Stomach (tissue), 9 donors: ENCODE results near the gene ZBTB14. TPM values are rescaled to one million over a fixed set of nuclear protein-coding genes. Genes with fewer than 3 reads are reported as not detected.
A peak's percentile ranks its signal among the peaks of the same experiment; 100 is the strongest.

Experiments used
- DNase-seq, 2 donors: peaks; one replicate each; pipeline versions ENCODE4 v3.0.0 to v3.0.0-alpha.2; 2013 to 2019
- H3K27ac ChIP-seq, 5 donors: fragments of 200-600 bp in 4 of 5; sonication (generic) in 4 of 5; one replicate each; pipeline ENCODE4 v1.5.1; 2013 to 2019; ENCODE audit warnings: mild to moderate bottlenecking in 1 of 5, moderate library complexity in 1 of 5
- H3K27me3 ChIP-seq, 3 donors: fragments of 200-600 bp; sonication (generic); one replicate each; pipeline ENCODE4 v1.5.1; 2017 to 2019; ENCODE audit warnings: mixed run types in 1 of 3
- H3K36me3 ChIP-seq, 4 donors: fragments of 200-600 bp; sonication (generic); 1 replicate in 3 of 4; 2 replicates in 1 of 4; pipeline ENCODE4 v1.5.1; 2016 to 2019
- H3K4me1 ChIP-seq, 4 donors: fragments of 200-600 bp; sonication (generic); one replicate each; pipeline ENCODE4 v1.5.1; 2016 to 2019
- H3K4me3 ChIP-seq, 4 donors: fragments of 200-600 bp; sonication (generic) in 3 of 4; one replicate each; pipeline ENCODE4 v1.5.1; 2016 to 2019; ENCODE audit warnings: mild to moderate bottlenecking in 1 of 4
- H3K9me3 ChIP-seq, 4 donors: fragments of 200-600 bp; sonication (generic); one replicate each; pipeline ENCODE4 v1.5.1; 2016 to 2019
- EP300 ChIP-seq: sonication (generic); formaldehyde crosslinking; IDR thresholded peaks from one replicate; pipeline ENCODE4 v1.6.1; 2017; ENCODE audit warnings: antibody characterized with exemption
- POLR2A ChIP-seq, 4 donors: fragments of 450-650 bp; IDR thresholded peaks; one replicate each; pipeline ENCODE4 v1.6.1; 2016; ENCODE audit warnings: antibody characterized with exemption in 4 of 4, control low read depth in 2 of 4, mild to moderate bottlenecking in 1 of 4, moderate library complexity in 1 of 4
- POLR2AphosphoS5 ChIP-seq, 3 donors: sonication (generic); formaldehyde crosslinking; IDR thresholded peaks; one replicate each; pipeline ENCODE4 v1.6.1; 2016; ENCODE audit warnings: antibody characterized with exemption in 3 of 3
- WGBS, 5 donors: extraction: QIAGEN DNeasy Blood & Tissue Kit in 3 of 5; methylation state at CpG; one replicate each; pipeline versions ENCODE4 v1.1.5 to v1.1.7; 2013 to 2018; 5-methylcytosine and 5-hydroxymethylcytosine counted together
- intact Hi-C: fragments of 100-400 bp; cut with DNase I; formaldehyde crosslinking; loops from one replicate; pipeline ENCODE4 v1.15.1; 2023; ENCODE audit warnings: low total_unique reads
- polyA plus RNA-seq, 3 donors: library from polyadenylated mRNA; stranded (reverse); fragments of 200-250 nt; gene quantifications; one replicate each; pipeline ENCODE4 v1.2.3, GENCODE V29; 2013
- total RNA-seq, 5 donors: library from RNA; depleted of rRNA; stranded (reverse); fragments of >200 nt; gene quantifications; one replicate each; pipeline versions ENCODE4 v1.1.0 to v1.2.3, GENCODE V29; 2014 to 2016
- TF ChIP-seq, protein P1 (sequence below), 7 experiments: fragments of 450-650 bp in 4 of 7; fragments of 200-600 bp in 3 of 7; sonication (generic) in 3 of 7; IDR thresholded peaks; one replicate each; pipeline ENCODE4 v1.5.1; 2016 to 2019; ENCODE audit warnings: antibody characterized with exemption in 7 of 7, control low read depth in 2 of 7, mild to moderate bottlenecking in 1 of 7
- donor health status: healthy with polysubstance abuse.
- donor health status: Bipolar disorder and iron deficiency.
- donor health status: healthy.

ZBTB14 gene
- total and polyA plus RNA-seq, 8 donors, result 3.8 to 14.9 (median 6.3) TPM

DNA sequence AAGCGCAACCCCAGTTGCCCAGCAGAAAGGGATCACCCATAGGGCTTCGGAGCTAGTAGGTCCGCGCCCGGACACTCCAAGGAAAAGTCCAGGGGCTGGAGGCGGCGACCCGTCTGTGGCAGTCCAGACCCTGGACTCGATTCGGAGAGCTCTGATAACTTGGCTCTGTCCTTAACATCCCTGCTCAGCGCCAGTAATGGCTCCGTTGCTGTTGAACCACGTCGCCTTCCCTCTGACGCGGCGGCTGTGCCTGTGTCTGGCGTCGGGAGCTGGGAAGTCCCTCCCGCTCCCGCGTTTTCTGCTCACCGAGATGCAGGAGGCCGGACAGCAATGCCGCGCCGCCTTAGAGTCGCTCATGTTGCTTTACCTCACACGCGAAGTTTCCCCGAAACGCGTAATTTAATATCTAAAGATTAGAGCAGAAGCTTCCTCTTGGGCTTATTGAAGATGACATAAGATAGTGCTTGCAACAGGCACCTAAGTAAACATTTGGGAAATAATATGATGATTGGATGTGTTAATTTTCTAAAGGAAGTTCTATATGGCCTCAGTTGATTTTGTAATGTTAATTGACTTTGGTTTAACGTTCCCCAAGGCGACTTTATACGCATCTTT is 1.3 kb upstream of the ZBTB14 start:
- Histone ChIP-seq H3K4me3 (peak overlapping the region; percentile 79 to 95 (median 92)), H3K27me3 (no peaks in the 10 kb centered on the region), H3K36me3 (peaks cover under 1 to 10% (median 4%) of the 10 kb centered on the region in 4 donors), H3K9me3 (no peaks in the 10 kb centered on the region), H3K4me1 (peaks cover 0 to 26% (median 19%) of the 10 kb centered on the region in 4 donors), H3K27ac (peak overlapping the region; percentile 98 to 100 (median 99))
- intact Hi-C loops, result no loop called here
- TF ChIP-seq POLR2A (IDR thresholded peaks at IDR 0.05) (no peak), EP300 (no peak), POLR2AphosphoS5 (IDR thresholded peaks at IDR 0.05) (peak; percentile 36 to 78 (median 64))
- TF ChIP-seq, protein P1, sequence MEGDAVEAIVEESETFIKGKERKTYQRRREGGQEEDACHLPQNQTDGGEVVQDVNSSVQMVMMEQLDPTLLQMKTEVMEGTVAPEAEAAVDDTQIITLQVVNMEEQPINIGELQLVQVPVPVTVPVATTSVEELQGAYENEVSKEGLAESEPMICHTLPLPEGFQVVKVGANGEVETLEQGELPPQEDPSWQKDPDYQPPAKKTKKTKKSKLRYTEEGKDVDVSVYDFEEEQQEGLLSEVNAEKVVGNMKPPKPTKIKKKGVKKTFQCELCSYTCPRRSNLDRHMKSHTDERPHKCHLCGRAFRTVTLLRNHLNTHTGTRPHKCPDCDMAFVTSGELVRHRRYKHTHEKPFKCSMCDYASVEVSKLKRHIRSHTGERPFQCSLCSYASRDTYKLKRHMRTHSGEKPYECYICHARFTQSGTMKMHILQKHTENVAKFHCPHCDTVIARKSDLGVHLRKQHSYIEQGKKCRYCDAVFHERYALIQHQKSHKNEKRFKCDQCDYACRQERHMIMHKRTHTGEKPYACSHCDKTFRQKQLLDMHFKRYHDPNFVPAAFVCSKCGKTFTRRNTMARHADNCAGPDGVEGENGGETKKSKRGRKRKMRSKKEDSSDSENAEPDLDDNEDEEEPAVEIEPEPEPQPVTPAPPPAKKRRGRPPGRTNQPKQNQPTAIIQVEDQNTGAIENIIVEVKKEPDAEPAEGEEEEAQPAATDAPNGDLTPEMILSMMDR (IDR thresholded peaks at IDR 0.05), result no peak
- WGBS, 5 donors, result 4 to 5% (median 5%) methylated on average over 33 to 36 of the region's 36 CpGs
- DNase-seq, result peak; percentile 82 to 96

DNA sequence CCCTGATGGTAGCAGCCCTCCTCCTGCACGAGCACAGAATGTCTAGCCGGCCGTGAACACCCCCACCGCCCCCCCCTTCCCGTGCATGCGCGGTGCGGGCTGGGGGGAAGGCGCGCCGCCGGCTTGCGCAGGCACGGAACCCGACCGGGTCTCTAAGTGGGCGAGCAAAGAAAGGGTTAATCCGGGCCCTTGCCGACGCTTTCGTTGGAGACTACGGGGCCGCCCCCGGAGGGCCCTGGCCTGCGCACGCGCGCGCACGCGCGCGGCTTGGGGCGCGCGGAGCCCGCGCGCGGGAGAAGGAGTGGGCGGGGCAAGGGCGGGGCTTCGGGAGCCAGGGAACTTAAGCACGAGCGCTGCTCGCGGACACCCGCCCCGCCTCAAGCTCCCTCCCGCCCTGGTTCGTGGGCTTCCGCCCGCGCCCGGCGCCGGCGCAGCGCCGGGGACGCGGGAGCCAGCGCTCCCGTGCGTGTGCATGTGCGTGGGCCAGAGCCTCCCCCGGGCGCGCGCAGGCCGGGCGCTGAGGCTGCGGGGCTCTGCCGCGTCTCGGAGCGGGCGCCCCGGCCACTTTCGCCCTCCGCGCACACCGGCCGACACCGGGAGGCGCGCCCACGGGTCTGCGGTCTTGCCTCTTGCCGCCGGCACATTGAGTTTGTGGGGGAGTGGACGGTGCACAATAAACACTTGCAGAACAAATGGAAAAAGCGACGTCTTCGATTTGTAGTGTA is 617 bp upstream of the ZBTB14 start:
- Histone ChIP-seq H3K27ac (peak overlapping the region; percentile 98 to 100 (median 99)), H3K9me3 (no peaks in the 10 kb centered on the region), H3K36me3 (peaks cover 8 to 17% (median 10%) of the 10 kb centered on the region in 4 donors), H3K4me1 (peaks cover 0 to 26% (median 19%) of the 10 kb centered on the region in 4 donors), H3K4me3 (peak overlapping the region; percentile 79 to 95 (median 92)), H3K27me3 (no peaks in the 10 kb centered on the region)
- DNase-seq, result peak; percentile 98
- intact Hi-C loops, result no loop called here
- TF ChIP-seq EP300, result no peak
- peak; percentile 3 to 60 (median 40) for TF ChIP-seq POLR2AphosphoS5 (IDR thresholded peaks at IDR 0.05)
- WGBS, 5 donors, result 0 to 1% (median 0%) methylated on average over 35 to 95 of the region's 95 CpGs

DNA sequence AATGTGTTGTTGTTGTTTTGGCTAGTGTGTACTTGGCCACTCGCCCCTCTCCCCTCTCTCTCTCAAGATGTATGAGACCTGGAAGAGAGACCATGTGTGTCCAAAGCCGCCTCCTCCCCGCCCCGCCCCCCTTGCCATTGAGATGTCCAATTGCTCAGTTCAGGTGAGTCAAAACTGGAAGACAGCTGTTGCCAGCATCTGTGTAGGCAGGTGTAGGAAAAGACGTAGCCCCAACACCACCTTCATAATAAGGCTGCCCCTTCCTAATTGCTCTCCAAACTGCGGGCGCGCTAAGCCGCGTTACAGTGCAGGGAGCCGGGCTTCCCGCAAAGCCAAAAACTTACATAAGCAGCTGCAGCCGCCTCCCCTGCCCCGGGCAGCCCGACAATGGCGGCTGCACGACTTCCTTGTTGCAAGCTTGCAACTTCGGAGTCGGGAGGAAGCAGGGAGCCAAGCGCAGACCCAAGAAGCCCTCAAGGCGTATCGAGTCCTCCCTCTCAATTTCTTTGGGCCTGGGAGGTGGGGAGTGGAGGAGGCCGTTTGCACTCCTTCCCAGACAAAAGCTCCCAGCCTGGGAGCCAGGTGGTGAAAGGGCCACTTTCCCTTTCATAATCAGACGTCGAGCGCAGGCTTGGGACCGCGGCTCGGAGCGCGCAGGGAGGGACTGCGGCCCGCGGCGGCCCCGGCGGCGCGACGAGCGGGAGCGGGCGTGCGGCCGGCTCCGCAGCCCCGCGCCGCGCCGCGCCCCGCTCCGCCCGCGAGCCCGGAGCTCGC is 882 bp downstream of the ZBTB14 start:
- WGBS, 5 donors, result 0 to 1% (median 0%) methylated on average over 5 to 58 of the region's 58 CpGs
- peaks cover 17 to 31% (median 21%) of the 10 kb centered on the region in 4 donors for H3K36me3 ChIP-seq
- H3K27ac ChIP-seq, result peak overlapping the region; percentile 91 to 100 (median 98)
- H3K4me1 ChIP-seq, result peaks cover 0 to 26% (median 19%) of the 10 kb centered on the region in 4 donors
- H3K27me3 ChIP-seq, result no peaks in the 10 kb centered on the region
- intact Hi-C loops, result loop anchor here (5.0 kb wide), 1 partner anchor 52 kb away; no protein-coding TSS in a partner anchor
- no peaks in the 10 kb centered on the region for H3K9me3 ChIP-seq
- TF ChIP-seq POLR2AphosphoS5 (IDR thresholded peaks at IDR 0.05), result peak in 1 of 3 donors; percentile 45
- TF ChIP-seq, protein P1 (IDR thresholded peaks at IDR 0.05), result no peak
- TF ChIP-seq POLR2A (IDR thresholded peaks at IDR 0.05), result no peak
- TF ChIP-seq EP300, result no peak
- H3K4me3 ChIP-seq, result peak overlapping the region; percentile 73 to 94 (median 86)
- peak; percentile 61 to 73 for DNase-seq

DNA sequence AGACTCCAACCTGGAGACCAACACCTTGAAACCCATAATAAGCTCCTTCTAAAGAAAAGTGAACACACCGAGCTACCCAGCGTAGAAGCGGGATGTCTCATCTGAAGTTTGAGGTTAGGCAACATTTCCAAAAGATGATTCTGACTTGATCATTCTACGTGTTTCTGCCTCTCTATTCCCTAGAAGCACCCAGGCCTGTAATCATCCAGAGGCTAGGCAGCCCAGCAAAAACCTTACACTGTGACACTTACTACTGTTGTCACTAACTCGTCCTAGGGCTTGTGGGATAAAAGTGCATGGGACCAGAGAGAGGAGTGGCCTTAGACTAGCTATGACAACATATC is 1.4 kb downstream of the ZBTB14 start:
- intact Hi-C loops, result loop anchor here (5.0 kb wide), 1 partner anchor 52 kb away; no protein-coding TSS in a partner anchor
- WGBS, 5 donors, result 55 to 63% (median 57%) methylated on average over 5 of the region's 5 CpGs
- no peak for TF ChIP-seq EP300
- TF ChIP-seq POLR2AphosphoS5 (IDR thresholded peaks at IDR 0.05), result no peak
- TF ChIP-seq, protein P1 (IDR thresholded peaks at IDR 0.05), result no peak
- no peak for TF ChIP-seq POLR2A (IDR thresholded peaks at IDR 0.05)
- Histone ChIP-seq H3K9me3 (no peaks in the 10 kb centered on the region), H3K4me1 (peaks cover 0 to 26% (median 19%) of the 10 kb centered on the region in 4 donors), H3K27me3 (no peaks in the 10 kb centered on the region), H3K36me3 (peaks cover 17 to 31% (median 21%) of the 10 kb centered on the region in 4 donors), H3K4me3 (peak overlapping the region; percentile 73 to 94 (median 86)), H3K27ac (peak overlapping the region; percentile 91 to 100 (median 98))
- no peak for DNase-seq
